Astrocyte of the spinal cord (primary cell): ENCODE data around the gene CEP164.

ENCODE experiments used
- DNase-seq: peaks from one replicate; pipeline ENCODE4 v3.0.0; 2011; ENCODE audit warnings: low read depth, low spot score
- H3K4me3 ChIP-seq: 2 replicates; pipeline ENCODE4 v1.5.1; 2011; ENCODE audit warnings: low read depth, mild to moderate bottlenecking, low read length, moderate library complexity
- in situ Hi-C: cut with HindIII; loops from 2 replicates; pipeline ENCODE4 v1.10.0; 2017; ENCODE audit warnings: low sequenced_read_pairs
- TF ChIP-seq, protein P1 (sequence below): IDR thresholded peaks from 2 replicates; pipeline ENCODE4 v1.5.1; 2012; ENCODE audit warnings: low read depth, mild to moderate bottlenecking, low read length, inconsistent platforms

CEP164 gene

DNA sequence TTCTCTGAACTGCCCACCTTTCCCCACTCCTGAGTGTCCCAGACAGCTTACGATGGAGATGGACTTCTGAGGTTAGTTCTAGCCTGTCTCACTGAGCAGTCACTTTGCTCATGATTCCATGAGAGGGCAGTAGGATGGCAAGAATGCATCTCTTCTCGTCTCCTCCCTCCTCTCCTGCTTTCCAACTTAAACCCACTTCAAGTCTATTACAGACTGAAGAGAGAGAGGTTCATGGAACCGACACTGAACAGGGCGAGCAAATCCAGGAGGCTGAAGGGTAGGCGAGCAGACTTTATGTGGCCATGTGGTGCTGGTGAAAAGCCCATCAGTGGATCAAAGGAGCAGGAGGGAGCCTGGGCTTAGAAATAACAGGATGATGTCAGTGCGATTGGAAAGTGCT is 38.6 kb downstream of the CEP164 start:
- no peak overlapping the region for H3K4me3 ChIP-seq
- DNase-seq, result no peak
- in situ Hi-C loops, result no loop called here
- TF ChIP-seq, protein P1, sequence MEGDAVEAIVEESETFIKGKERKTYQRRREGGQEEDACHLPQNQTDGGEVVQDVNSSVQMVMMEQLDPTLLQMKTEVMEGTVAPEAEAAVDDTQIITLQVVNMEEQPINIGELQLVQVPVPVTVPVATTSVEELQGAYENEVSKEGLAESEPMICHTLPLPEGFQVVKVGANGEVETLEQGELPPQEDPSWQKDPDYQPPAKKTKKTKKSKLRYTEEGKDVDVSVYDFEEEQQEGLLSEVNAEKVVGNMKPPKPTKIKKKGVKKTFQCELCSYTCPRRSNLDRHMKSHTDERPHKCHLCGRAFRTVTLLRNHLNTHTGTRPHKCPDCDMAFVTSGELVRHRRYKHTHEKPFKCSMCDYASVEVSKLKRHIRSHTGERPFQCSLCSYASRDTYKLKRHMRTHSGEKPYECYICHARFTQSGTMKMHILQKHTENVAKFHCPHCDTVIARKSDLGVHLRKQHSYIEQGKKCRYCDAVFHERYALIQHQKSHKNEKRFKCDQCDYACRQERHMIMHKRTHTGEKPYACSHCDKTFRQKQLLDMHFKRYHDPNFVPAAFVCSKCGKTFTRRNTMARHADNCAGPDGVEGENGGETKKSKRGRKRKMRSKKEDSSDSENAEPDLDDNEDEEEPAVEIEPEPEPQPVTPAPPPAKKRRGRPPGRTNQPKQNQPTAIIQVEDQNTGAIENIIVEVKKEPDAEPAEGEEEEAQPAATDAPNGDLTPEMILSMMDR, result no peak

DNA sequence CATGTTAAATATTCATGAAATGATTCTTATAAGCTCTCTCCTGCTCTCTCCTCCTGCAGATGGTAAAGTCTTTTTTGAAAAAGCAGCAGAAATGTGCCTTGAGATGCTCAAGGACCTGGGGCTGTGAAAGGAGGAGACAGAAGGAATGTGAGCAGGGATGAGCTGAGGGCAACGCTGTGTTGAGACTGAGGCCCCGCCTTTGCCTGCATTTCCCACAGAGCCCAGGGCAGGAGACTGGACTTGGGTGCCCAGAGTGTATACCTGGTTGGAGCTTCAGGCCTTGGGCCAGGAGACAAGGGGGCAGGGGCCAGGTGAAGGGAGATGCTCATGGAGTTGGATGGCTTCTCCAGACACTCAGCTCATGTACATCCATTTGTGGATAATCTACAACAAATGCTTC is 39.2 kb downstream of the CEP164 start:
- H3K4me3 ChIP-seq, result no peak overlapping the region
- TF ChIP-seq, protein P1, result no peak
- in situ Hi-C loops, result no loop called here
- no peak for DNase-seq

DNA sequence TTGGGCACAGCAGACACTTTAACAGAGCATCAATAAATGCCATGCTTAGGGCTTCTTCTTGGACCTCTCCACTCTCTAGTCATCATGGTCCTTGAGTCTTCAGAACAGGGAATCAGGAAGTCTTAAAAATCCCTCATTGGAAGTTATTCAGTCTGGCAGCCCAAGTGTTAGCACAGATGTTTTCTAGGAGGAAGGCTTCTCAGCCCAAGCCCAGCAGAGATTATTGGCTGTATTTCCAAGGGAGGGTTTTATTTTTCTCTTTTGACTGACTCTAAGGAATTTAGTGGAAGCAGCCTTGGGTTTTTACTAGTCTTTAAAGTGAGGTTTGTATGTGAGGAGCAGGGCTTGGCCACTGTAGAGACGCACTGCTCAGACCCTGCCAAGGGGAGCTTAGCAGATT is 41.9 kb downstream of the CEP164 start:
- TF ChIP-seq, protein P1, result no peak

DNA sequence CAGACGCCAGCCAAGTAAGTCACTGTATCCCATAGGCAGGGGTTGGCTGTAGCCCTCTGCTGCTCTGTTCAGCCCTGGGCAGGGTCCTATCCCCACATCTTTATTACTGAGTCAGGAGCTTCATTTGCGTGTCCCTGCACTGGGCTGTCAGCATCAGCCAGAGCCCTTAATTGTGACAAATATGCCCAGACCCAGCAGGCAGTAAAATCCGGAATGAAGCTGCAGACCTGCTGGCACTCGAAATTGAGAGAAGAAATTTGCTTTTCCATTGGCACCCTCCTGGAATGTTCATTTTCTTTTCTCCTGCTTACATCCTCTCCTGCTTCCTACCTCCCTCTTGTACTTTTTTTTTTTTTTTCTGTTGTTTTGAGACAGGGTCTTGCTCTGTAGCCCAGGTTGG is 43.8 kb downstream of the CEP164 start:
- TF ChIP-seq, protein P1, result no peak
- H3K4me3 ChIP-seq, result no peak overlapping the region
- DNase-seq, result no peak
- in situ Hi-C loops, result no loop called here

More for the DNA sequence above, 41.9 kb downstream of the CEP164 start:
- in situ Hi-C loops, result no loop called here
- H3K4me3 ChIP-seq, result no peak overlapping the region
- DNase-seq, result no peak

DNA sequence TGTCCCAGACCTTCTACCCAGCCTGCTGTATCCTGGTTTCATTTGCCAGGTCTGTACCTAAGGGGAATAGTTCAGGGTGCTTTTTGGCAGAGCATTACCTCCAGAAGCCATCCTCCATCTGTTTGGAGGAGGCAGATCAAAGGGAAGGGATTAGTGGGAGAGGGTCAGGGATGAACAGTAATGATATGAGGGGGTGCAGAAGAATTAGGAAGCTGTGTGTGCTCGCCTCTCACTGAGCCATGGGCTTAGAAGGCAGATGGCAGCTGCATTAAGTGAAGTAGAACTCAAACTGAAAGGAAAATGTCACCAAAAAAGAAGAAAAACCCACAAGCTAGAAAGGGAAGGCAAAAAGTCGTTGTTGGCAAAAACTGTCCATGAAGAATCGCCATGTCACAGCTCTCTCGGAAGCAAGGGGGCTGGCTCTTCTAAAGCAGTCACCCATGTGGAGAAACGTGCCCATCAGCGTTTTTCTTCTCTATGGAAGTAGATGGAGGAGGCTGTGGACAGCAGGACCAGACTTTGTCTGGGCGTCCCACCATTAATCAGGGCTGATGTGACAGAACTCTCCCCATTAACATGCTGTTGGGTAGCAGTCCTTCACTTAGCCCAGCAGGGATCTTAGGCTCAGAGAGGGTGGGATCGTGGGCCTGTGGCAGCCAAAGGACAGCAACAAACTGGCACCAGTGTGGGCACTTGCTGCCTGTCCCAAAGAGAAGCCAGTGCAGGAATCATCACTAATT is 46.8 kb downstream of the CEP164 start:
- in situ Hi-C loops, result no loop called here
- no peak overlapping the region for H3K4me3 ChIP-seq
- TF ChIP-seq, protein P1, result no peak
- DNase-seq, result no peak

DNA sequence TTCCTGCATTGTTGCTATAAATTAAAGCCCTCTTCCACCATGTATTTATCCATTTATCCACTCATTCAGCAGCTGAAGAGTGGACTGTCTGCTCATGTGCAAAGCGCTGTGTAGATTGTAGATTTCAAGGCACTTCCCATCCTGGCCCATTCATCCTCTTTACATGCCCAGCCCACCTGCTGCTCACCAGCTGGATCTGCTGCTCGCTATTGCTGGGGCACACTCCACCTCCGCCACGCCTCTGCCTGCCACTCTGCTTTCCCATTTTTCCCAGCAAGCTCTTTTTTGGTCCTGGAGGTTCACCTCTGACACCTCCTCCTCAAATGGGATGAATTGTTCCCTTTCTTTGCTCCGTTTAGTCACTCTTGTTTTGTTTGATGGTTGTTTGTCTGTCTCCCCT is 48.3 kb downstream of the CEP164 start:
- TF ChIP-seq, protein P1, result no peak
- DNase-seq, result no peak
- no peak overlapping the region for H3K4me3 ChIP-seq
- in situ Hi-C loops, result no loop called here
